NB4 (cell line): ENCODE results near the gene ZFYVE28.

Source experiments
- DNase-seq: peaks from one replicate; pipeline ENCODE4 v3.0.0; 2010; ENCODE audit warnings: low read depth
- H3K4me3 ChIP-seq: one replicate; pipeline ENCODE4 v1.5.1; 2011; ENCODE audit warnings: mild to moderate bottlenecking, low read depth, low read length, moderate library complexity
- CTCF ChIP-seq: IDR thresholded peaks from one replicate; pipeline ENCODE4 v1.5.1; 2012; ENCODE audit warnings: low read depth, low read length
- MYC ChIP-seq: IDR thresholded peaks from 2 replicates; pipeline ENCODE4 v1.6.1; 2011; ENCODE audit warnings: low read depth, low read length
- POLR2A ChIP-seq: IDR thresholded peaks from 2 replicates; pipeline ENCODE4 v1.6.1; 2011; ENCODE audit warnings: mild to moderate bottlenecking; ENCODE audit not compliant: insufficient read length; ENCODE audit errors: extremely low read depth
- TF ChIP-seq, protein P1 (sequence below): IDR thresholded peaks from 2 replicates; pipeline ENCODE4 v1.6.1; 2011; ENCODE audit warnings: low read depth, low read length

ZFYVE28 gene

DNA sequence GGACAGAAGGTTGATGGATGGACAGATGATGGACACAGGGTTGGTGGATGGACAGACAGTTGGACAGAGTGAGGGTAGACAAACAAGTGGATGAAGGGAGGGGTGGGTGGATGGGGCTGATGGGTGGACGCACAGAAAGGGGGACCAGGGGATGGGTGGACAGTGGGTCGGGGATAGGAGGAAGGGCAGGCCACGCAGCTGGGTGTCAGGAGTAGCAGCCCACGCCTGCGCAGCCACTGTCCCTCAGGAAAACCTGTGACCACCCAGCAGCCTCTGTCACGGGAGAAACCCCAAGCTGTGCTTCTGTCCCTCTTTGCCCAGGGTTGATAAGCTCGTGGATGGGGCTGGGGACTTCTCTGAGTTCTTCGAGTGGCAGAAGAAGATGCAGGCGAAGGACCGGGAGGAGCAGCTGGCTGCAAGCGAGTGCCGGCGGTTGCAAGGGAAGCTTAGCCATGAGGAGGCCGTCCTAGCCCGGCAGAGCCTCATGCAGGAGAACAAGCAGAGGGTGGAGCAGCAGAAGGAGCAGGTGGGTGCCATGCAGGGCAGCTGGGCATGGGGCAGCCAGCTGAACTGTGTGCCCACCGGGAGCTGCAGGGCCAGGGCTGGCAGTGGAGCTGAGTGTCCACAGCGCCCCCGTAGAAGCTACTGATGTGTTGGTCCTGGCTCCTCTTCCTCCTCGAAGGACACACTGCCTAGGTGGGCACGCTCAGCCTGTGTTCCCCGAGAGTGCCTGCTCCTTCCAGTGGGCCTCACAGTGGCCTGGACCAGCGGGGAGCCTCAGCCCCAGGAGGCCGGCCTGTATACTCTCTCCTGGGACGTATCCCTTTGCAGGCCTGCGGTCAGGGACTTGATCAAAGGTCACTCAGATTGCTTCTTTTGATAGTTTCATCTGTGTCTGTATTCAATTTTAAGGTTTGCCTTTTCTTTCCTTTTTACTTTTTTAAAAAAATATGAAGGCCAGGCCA lies 33.7 kb upstream of the ZFYVE28 start:
- no peak for DNase-seq
- no peak overlapping the region for H3K4me3 ChIP-seq
- TF ChIP-seq MYC (no peak), POLR2A (no peak), CTCF (no peak)
- TF ChIP-seq, protein P1, sequence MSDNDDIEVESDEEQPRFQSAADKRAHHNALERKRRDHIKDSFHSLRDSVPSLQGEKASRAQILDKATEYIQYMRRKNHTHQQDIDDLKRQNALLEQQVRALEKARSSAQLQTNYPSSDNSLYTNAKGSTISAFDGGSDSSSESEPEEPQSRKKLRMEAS: no peak

- DNase-seq: no peak
- TF ChIP-seq CTCF (no peak), MYC (no peak)
- H3K4me3 ChIP-seq: no peak overlapping the region
These were observed 32.6 kb upstream of the ZFYVE28 start for GRCh38 chr4:2451036-2451520.

GRCh38 chr4:2450394-2451035 lies 32.1 kb upstream of the ZFYVE28 start:
- no peak for DNase-seq
- no peak for TF ChIP-seq POLR2A
- TF ChIP-seq CTCF: no peak
- TF ChIP-seq, protein P1: no peak
- no peak for TF ChIP-seq MYC

DNA sequence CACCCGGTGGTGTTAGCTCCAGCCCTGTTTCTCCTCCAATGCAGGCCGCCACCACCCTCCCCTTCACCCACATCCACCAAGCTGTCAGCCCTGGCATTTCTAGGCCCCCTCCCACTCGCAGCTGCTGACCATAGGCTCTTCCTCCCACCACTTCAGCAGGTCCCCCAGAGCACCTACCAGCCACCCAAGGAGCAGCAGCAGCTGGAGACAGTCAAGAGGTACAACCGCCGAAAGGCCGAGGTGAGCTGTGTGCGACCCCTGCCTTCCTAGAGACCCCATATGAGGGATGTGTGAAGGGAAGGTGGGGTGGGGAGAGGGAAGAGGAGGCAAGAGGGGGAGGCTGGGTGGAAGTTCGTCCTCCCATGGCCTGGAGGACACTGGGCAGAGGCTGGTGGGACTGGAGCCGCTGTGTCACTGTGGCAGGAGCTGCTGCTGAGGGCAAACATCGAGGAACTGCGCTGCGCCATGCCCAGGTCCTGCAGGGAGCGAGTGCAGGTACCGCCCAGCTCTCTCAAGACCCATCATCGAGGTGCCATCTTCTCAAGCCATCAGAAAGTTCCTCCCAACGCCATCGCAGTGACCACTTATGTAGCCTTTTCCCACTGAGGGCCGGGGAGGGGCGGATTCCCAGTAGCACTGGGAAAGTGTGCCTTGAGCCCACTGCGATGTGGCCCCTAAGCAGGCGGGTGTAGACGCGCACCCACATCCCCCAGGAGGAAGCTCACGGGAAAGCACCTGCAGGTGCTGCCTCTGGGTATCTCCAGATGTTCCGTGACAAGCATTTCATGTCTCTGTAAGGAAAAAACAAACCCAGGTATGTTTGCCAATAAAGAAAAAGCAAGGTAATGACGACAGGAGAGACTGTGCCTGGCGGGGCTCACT lies 31.3 kb upstream of the ZFYVE28 start:
- no peak overlapping the region for H3K4me3 ChIP-seq
- no peak for DNase-seq
- TF ChIP-seq POLR2A (no peak), MYC (no peak), CTCF (no peak)
- TF ChIP-seq, protein P1: no peak

More at GRCh38 chr4:2450394-2451035, 32.1 kb upstream of the ZFYVE28 start:
- no peak overlapping the region for H3K4me3 ChIP-seq

DNA sequence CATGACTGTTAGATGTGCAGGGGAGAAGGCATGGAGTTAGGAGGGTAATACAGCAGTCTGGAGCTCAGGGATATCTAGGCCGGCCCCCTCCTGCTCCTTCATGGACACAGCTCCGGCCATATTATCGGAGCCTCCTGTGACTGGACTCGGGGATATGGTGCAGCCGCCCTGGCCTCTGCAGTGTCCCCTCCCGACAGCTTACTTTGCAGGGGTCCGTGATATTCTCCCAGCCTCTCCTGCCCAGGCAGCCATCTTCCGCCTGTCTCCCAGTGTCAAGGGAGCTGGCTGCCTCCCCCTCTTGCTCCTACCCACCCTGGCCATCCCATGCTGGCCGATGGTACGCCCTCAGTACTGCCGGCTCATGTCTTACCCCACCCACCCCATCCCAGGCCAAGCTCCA lies 30.6 kb upstream of the ZFYVE28 start:
- no peak overlapping the region for H3K4me3 ChIP-seq
- DNase-seq: no peak
- TF ChIP-seq, protein P1: no peak

DNA sequence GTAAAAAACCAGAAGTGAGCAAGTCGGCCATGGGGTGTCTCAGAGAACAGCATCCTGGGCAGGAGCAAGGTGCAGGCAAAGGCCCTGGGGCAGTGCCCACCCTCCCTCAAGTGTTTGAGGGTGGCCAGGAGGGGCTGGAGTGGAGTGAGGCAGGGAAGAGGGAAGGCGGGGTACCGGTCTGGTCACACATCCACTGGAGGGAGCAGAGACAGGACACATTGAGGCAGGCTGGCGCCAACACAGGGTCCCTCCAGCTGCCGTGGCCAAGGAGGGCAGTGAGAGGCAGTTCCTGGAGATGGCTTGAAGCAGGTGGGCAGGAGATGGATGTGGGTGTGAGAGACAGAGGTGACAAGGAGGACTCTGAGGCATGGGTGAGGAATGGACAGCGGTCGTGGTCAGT lies 30.1 kb upstream of the ZFYVE28 start:
- TF ChIP-seq CTCF (no peak), MYC (no peak)
- TF ChIP-seq, protein P1: no peak
- H3K4me3 ChIP-seq: no peak overlapping the region
- no peak for DNase-seq
